Activated T-cell treated with anti-CD3 and anti-CD28 coated beads, Interleukin-2, amount 50 U/mL, for 4 hours (primary cell): ENCODE measurements around the gene SHISAL1. TPM values are rescaled to one million over a fixed set of nuclear protein-coding genes. Genes with fewer than 3 reads are reported as not detected.
"Not testable (repeated sequence)": the region's sequence is repeated elsewhere in the genome, so short reads cannot be mapped to it uniquely, and the experiment has no call there.

Experiments used
- ATAC-seq, 2 donors: fragments of 200-7000 bp; cut with Tn5 transposase; one replicate each; pipeline ENCODE4 v1.10.0; 2021
- DNase-seq: peaks from one replicate; pipeline ENCODE4 v3.0.0-alpha.2; 2020
- H3K27me3 Mint-ChIP-seq: one replicate; pipeline ENCODE4 v1.8.0; 2021; ENCODE audit warnings: low read depth, mixed read lengths
- H3K36me3 Mint-ChIP-seq: one replicate; pipeline ENCODE4 v1.8.0; 2022; ENCODE audit warnings: mixed read lengths; ENCODE audit not compliant: insufficient read depth
- H3K4me1 Mint-ChIP-seq: one replicate; pipeline ENCODE4 v1.8.0; 2021; ENCODE audit warnings: low read depth, mixed read lengths
- H3K4me3 Mint-ChIP-seq: one replicate; pipeline ENCODE4 v1.8.0; 2021; ENCODE audit warnings: mild to moderate bottlenecking, moderate library complexity, mixed read lengths
- H3K9me3 Mint-ChIP-seq: one replicate; pipeline ENCODE4 v1.8.0; 2021; ENCODE audit warnings: mixed read lengths
- total RNA-seq, 3 donors: library from RNA; stranded (reverse); gene quantifications; one replicate each; pipeline ENCODE4 v1.2.1, GENCODE V29; 2021

The SHISAL1 gene
- total RNA-seq, 3 donors from 2014 or later: not detected

DNA sequence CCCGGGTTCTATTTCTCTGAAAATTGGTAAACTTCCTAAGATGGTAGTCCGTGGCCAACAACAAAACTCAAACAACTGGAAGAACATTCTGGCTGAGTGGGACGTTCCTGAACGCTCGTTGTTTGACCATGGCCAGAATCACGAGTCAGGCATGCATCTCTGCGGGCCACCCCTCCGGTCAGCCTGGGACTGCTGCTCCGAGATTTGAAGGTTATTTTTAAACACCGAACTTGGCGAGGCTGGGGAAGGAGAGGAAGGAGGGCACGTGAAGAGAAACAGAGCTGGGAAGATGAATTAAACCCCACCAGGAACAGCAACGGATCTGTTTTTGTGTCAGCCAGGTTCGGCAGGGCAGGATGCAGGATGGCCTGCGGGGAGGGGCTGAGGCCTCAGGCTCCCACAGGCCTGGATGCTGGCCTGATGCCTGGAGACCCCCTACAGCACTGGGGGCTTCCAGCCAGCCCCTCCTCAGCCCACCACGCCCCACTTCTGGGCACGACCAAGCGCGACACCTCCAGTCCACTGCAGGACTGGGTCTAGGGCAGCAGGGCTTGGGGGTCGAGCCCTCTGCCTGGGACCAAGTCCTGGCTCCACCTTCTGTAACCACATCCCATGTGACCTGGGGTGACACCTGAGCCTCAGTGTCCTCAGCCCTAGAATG lies 5.1 kb downstream of the SHISAL1 start:
- Mint-ChIP-seq H3K9me3 (no peaks in the 10 kb centered on the region), H3K4me3 (no peak overlapping the region), H3K27me3 (no peaks in the 10 kb centered on the region), H3K36me3 (no peaks in the 10 kb centered on the region), H3K4me1 (no peaks in the 10 kb centered on the region)
- DNase-seq (no peak), ATAC-seq (no peak)

- H3K9me3 Mint-ChIP-seq: no peaks in the 10 kb centered on the region
- no peak for DNase-seq
- no peaks in the 10 kb centered on the region for H3K36me3 Mint-ChIP-seq
- peaks cover 3% of the 10 kb centered on the region for H3K27me3 Mint-ChIP-seq
- no peak for ATAC-seq
- no peaks in the 10 kb centered on the region for H3K4me1 Mint-ChIP-seq
- no peak overlapping the region for H3K4me3 Mint-ChIP-seq
These were observed 6.9 kb downstream of the SHISAL1 start for GRCh38 chr22:44305888-44306287.

DNA sequence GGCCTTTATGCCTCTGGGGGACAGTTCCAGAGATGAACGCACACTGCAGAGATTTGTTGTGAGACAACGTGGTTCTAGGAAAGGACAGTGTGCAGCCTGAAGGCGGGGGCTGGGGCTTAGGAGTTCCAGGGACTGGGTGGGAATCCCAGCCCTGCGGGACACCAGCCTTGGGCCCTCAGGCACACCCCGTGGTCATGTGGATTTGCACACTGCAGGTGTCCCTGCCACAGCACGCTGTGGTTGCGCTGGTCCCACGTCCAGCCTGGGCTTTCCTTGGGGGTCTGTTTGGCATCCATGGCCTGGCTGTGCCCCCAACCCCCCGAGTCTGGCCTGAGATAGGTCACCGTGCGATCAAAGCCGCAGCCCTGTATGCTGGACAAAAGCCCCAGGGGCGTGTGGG lies 7.3 kb downstream of the SHISAL1 start:
- H3K4me3 Mint-ChIP-seq: no peak overlapping the region
- H3K27me3 Mint-ChIP-seq: peaks cover 5% of the 10 kb centered on the region
- no peaks in the 10 kb centered on the region for H3K9me3 Mint-ChIP-seq
- DNase-seq (no peak), ATAC-seq (no peak)
- H3K36me3 Mint-ChIP-seq: no peaks in the 10 kb centered on the region
- H3K4me1 Mint-ChIP-seq: no peaks in the 10 kb centered on the region

DNA sequence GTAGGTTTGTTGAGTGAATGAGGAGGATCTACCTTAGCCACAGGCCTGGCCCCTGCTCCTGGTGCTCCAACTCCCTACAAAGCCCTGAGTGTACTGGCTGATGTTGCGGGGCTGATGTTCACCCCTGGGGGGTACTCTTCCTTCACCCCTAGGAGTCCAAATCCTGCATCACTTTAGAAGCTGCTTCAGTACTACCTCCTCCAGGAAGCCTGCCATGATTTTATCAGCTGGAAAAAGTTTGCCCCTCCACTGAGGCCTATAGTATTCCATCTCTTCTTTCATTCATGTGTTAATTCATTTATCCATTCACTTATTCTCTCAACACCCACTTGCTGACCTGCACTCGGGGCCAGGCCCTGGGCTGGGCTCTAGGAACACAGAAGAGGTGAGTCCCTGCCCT lies 7.8 kb downstream of the SHISAL1 start:
- no peaks in the 10 kb centered on the region for H3K9me3 Mint-ChIP-seq
- peaks cover 5% of the 10 kb centered on the region for H3K27me3 Mint-ChIP-seq
- no peaks in the 10 kb centered on the region for H3K4me1 Mint-ChIP-seq
- ATAC-seq (no peak), DNase-seq (no peak)
- no peak overlapping the region for H3K4me3 Mint-ChIP-seq
- no peaks in the 10 kb centered on the region for H3K36me3 Mint-ChIP-seq

DNA sequence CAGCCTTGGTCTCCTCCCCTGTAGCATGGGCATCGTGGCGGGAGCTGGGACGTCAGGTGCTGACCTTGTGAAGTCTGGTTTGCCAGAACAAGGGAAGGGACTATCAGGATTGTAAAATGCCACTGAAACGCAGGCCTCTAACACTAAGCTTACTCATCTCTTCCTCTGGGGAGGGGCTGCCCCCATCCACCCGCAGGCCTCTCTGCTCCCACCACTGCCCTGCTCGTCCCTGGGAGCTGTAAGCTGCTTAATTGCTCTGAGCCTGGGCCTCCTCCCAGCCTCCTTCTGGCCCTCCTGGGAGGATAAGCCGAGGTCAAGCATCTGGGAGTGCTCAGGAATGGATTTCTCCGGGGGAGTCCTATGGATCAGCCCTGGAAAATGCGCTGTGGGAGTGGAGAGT lies 8.4 kb downstream of the SHISAL1 start:
- H3K4me3 Mint-ChIP-seq: no peak overlapping the region
- peaks cover 5% of the 10 kb centered on the region for H3K27me3 Mint-ChIP-seq
- ATAC-seq (no peak), DNase-seq (no peak)
- H3K9me3 Mint-ChIP-seq: no peaks in the 10 kb centered on the region
- H3K36me3 Mint-ChIP-seq: no peaks in the 10 kb centered on the region
- no peaks in the 10 kb centered on the region for H3K4me1 Mint-ChIP-seq

GRCh38 chr22:44302363-44302762 lies 10.4 kb downstream of the SHISAL1 start:
- H3K4me3 Mint-ChIP-seq, ATAC-seq, H3K27me3 Mint-ChIP-seq, H3K4me1 Mint-ChIP-seq, DNase-seq, H3K9me3 Mint-ChIP-seq, H3K36me3 Mint-ChIP-seq: not testable (repeated sequence)

- Mint-ChIP-seq H3K9me3 (no peaks in the 10 kb centered on the region), H3K27me3 (peaks cover 5% of the 10 kb centered on the region), H3K4me3 (no peak overlapping the region), H3K4me1 (no peaks in the 10 kb centered on the region), H3K36me3 (no peaks in the 10 kb centered on the region)
- DNase-seq (no peak), ATAC-seq (no peak)
These were observed 11.7 kb downstream of the SHISAL1 start for GRCh38 chr22:44301039-44301438.

DNA sequence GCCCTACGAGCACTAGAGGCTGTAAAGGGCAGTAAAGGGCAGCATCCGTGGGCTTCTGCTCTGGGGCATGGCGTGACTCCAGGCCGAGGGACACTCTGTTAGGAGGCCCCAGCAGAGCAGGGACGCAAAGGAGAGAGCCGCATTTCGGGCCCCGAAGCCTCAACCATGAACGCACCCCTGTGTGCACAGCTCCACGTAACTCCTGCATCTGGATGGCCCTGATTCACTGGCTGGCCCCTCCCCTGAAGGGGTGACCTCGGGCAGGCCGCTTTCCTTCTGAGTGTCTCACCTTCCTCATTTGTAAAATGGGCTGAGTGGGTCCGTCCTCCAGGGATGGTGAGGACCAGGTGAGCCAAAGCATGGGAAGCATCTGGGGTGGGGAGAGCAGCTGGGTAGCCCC lies 13.6 kb downstream of the SHISAL1 start:
- Mint-ChIP-seq H3K4me1 (no peaks in the 10 kb centered on the region), H3K36me3 (peaks cover under 1% of the 10 kb centered on the region), H3K27me3 (peaks cover 6% of the 10 kb centered on the region), H3K9me3 (peaks cover 4% of the 10 kb centered on the region), H3K4me3 (no peak overlapping the region)
- ATAC-seq (no peak), DNase-seq (no peak)

GRCh38 chr22:44298406-44299091 lies 14.2 kb downstream of the SHISAL1 start:
- ATAC-seq: no peak
- H3K4me3 Mint-ChIP-seq: no peak overlapping the region

DNA sequence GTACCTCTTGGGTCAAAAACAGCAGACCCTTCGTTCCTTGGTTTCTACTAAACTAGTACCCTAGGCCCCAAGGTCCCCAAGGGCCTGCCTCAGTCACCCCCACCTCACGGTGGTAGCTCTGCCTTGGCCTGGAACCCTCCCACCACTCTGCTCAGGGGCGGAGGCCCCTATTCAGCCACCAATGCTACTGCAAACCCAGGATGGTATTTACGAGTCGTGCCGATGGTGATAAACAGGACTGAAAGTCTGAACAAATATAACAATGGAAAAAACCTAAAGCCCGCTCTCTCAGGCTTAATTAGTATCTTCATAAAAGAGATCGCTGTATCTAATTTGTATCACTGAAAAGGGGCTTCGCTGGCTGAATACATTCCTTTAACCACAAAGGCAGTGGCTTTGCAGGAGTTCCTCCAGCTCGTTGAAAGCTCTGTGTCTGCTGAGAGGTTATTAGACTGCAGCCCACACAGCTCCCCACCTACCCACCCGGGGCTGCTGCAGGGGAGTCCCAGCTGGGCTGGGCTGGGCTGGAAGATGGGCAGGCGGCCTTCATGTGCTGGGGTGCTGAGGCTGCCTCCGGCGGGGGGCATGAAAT lies 15.2 kb downstream of the SHISAL1 start:
- peaks cover 8% of the 10 kb centered on the region for H3K27me3 Mint-ChIP-seq
- peaks cover 7% of the 10 kb centered on the region for H3K9me3 Mint-ChIP-seq
- no peaks in the 10 kb centered on the region for H3K4me1 Mint-ChIP-seq
- DNase-seq: no peak
- ATAC-seq: no peak
- peaks cover 3% of the 10 kb centered on the region for H3K36me3 Mint-ChIP-seq
- no peak overlapping the region for H3K4me3 Mint-ChIP-seq

More at GRCh38 chr22:44298406-44299091, 14.2 kb downstream of the SHISAL1 start:
- peaks cover 7% of the 10 kb centered on the region for H3K9me3 Mint-ChIP-seq
- H3K4me1 Mint-ChIP-seq: no peaks in the 10 kb centered on the region
- peaks cover 3% of the 10 kb centered on the region for H3K36me3 Mint-ChIP-seq
- no peak for DNase-seq
- peaks cover 8% of the 10 kb centered on the region for H3K27me3 Mint-ChIP-seq

DNA sequence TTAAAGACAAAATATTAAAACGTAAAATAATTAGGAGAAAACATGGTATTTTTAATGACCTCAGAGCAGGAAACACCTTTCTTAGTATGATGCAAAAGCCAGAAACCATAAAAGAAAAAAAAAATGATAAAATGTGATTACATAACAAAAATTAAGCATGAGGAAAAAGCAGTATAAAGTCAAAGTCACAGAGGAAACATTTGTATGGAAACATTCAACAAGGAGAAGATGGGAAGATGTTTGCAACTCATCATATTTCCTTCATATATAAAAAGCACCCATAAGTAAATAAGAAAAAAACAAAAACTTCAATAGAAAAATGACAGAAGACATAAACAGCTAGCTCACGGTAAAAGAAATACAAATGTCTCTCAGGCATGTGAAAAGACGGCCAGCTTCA lies 17.3 kb downstream of the SHISAL1 start:
- H3K36me3 Mint-ChIP-seq: peaks cover 3% of the 10 kb centered on the region
- peaks cover 3% of the 10 kb centered on the region for H3K27me3 Mint-ChIP-seq
- H3K4me1 Mint-ChIP-seq: no peaks in the 10 kb centered on the region
- peaks cover 7% of the 10 kb centered on the region for H3K9me3 Mint-ChIP-seq
- no peak for ATAC-seq
- H3K4me3 Mint-ChIP-seq: no peak overlapping the region
- DNase-seq: no peak

- DNase-seq (no peak), ATAC-seq (no peak)
- Mint-ChIP-seq H3K4me1 (no peaks in the 10 kb centered on the region), H3K4me3 (no peak overlapping the region), H3K36me3 (peaks cover 3% of the 10 kb centered on the region), H3K9me3 (peaks cover 7% of the 10 kb centered on the region), H3K27me3 (peaks cover 3% of the 10 kb centered on the region)
These were observed 18.9 kb downstream of the SHISAL1 start for GRCh38 chr22:44293876-44294275.

DNA sequence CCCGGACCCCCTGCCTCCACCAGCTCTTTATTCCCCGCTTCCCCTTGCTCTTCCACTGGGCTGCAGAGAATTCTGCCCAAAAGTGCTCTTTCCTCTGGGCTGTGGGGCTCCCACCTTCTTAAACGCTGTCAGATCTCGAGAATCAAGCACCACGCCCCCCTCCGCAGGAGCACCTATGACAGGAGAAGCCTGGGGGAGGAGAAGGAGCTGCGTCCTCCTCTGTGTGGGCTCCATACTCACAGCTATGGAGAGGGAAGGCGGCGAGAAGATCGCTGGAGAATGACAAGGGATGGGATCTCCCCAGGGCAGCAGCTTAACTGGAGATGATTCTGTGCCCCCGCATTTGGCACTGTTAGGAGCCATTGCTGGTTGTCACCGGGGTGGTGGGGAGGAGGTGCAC lies 19.7 kb downstream of the SHISAL1 start:
- H3K27me3 Mint-ChIP-seq: peaks cover 3% of the 10 kb centered on the region
- H3K9me3 Mint-ChIP-seq: peaks cover 7% of the 10 kb centered on the region
- H3K36me3 Mint-ChIP-seq: peaks cover 3% of the 10 kb centered on the region
- ATAC-seq: no peak
- no peak for DNase-seq
- no peaks in the 10 kb centered on the region for H3K4me1 Mint-ChIP-seq
- no peak overlapping the region for H3K4me3 Mint-ChIP-seq

DNA sequence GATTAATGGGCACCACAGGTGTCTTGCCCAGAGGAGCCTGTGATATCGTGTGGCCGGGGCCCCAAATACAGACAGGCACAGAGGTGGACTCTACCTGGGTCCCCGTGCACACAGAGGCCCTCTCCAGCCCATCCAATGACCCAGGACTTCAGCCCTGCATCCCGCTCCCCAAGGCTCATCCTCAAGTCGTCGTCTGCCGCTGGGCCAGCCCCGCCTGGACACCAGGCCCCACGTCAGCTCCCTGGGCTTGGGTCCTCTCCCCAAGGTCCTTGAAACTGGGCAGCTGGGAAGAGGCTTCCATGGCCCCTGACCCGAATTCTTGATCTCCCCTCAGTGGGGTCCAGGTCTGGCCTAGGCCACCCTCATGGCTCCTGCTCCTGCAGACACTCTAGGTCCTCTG lies 20.2 kb downstream of the SHISAL1 start:
- Mint-ChIP-seq H3K9me3 (peaks cover 7% of the 10 kb centered on the region), H3K36me3 (peaks cover 3% of the 10 kb centered on the region), H3K4me1 (no peaks in the 10 kb centered on the region), H3K27me3 (peaks cover 3% of the 10 kb centered on the region), H3K4me3 (no peak overlapping the region)
- DNase-seq: no peak
- no peak for ATAC-seq
